ENCODE measurements around the gene GOLGA2. TPM values are rescaled to one million over a fixed set of nuclear protein-coding genes. Genes with fewer than 3 reads are reported as not detected.

GOLGA2 gene
- total and polyA plus RNA-seq, 4 donors: 56.0 to 137 (median 89.7) TPM

DNA sequence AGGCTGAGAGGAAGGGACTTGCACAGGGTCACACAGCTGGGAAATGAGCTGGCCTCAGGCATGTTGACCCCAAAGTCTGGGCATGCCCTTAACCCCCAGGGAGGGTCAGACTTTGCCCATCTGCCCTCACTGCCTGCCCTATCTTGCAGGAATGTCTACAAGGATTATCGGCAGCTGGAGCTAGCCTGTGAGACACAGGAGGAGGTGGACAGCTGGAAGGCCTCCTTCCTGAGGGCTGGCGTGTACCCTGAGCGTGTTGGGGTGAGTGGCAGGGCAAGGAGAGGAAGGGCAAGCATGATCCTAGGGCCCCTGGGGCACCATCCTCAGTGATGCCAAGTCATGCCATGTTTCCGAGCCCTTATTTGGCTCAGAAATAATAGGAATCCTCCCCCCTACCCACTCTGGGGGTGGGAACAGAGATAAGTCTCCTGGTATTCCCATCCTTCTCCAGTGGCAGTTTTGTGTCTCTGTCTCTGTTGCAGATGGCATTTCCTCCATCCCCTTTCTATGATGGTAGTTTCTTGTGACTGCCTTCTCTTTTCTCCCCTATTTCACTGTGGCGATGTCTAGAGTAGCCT lies 28.5 kb downstream of the GOLGA2 start:
- Histone ChIP-seq H3K27ac (ENCODE audit: low read depth in 1 of 2, low read length in 1 of 2) (no peak overlapping the region), H3K9ac (ENCODE audit: insufficient read depth in 1 of 2, low read length in 2 of 2) (no peak overlapping the region), H3K27me3 (ENCODE audit: control insufficient read depth in 3 of 3, insufficient read depth in 3 of 3, low read length in 2 of 3) (no peaks in the 10 kb centered on the region), H3K4me3 (no peak overlapping the region), H3K36me3 (ENCODE audit: control insufficient read depth in 4 of 4, insufficient read depth in 4 of 4, low read length in 4 of 4) (peaks cover 0 to 11% (median 2%) of the 10 kb centered on the region in 4 donors), H3K9me3 (ENCODE audit: control insufficient read depth in 4 of 4, insufficient read depth in 3 of 4, low read length in 3 of 4) (no peaks in the 10 kb centered on the region), H3K4me1 (ENCODE audit: control insufficient read depth in 5 of 5, insufficient read depth in 5 of 5, low read length in 5 of 5) (peaks cover 0 to 42% (median 12%) of the 10 kb centered on the region in 5 donors)
- TF ChIP-seq, protein P1, sequence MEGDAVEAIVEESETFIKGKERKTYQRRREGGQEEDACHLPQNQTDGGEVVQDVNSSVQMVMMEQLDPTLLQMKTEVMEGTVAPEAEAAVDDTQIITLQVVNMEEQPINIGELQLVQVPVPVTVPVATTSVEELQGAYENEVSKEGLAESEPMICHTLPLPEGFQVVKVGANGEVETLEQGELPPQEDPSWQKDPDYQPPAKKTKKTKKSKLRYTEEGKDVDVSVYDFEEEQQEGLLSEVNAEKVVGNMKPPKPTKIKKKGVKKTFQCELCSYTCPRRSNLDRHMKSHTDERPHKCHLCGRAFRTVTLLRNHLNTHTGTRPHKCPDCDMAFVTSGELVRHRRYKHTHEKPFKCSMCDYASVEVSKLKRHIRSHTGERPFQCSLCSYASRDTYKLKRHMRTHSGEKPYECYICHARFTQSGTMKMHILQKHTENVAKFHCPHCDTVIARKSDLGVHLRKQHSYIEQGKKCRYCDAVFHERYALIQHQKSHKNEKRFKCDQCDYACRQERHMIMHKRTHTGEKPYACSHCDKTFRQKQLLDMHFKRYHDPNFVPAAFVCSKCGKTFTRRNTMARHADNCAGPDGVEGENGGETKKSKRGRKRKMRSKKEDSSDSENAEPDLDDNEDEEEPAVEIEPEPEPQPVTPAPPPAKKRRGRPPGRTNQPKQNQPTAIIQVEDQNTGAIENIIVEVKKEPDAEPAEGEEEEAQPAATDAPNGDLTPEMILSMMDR (IDR thresholded peaks at IDR 0.05; ENCODE audit: control extremely low read depth, extremely low read depth): no peak
- ATAC-seq (ENCODE audit: insufficient read depth, low FRiP score) (no peak), DNase-seq (no peak)
- 90 to 91% methylated on average over 5 of the region's 5 CpGs for WGBS, 2 donors

DNA sequence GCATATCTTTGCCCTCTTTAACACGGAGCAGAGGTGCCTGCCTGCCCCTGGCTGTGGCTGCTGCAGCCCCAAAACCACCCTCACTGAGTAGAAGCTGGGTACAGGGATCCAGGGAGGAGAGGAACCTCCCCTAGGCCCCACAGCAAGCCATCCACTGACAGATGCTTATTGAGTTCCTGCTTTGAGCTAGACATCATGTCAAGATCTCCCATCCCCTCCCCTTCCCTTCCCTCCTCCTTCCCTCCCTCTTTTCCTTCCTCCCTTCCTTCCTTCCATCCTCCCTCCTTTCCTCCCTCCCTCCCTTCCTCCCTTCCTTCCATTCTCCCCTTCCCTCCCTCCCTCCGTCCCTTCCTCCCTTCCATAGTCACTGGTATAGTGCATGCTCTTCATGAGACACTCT lies 29.3 kb downstream of the GOLGA2 start:
- WGBS, 2 donors: 47 to 54% methylated on average over 2 of the region's 2 CpGs
- H3K9ac ChIP-seq (ENCODE audit: insufficient read depth in 1 of 2, low read length in 2 of 2): peak overlapping the region in 1 of 2 donors; percentile 40
- TF ChIP-seq, protein P1 (IDR thresholded peaks at IDR 0.05; ENCODE audit: control extremely low read depth, extremely low read depth): no peak
- DNase-seq: peak in 2 of 3 donors; percentile 29 to 61
- ATAC-seq (ENCODE audit: insufficient read depth, low FRiP score): no peak
- peak overlapping the region in 1 of 2 donors; percentile 44 for H3K27ac ChIP-seq (ENCODE audit: low read depth in 1 of 2, low read length in 1 of 2)
- no peak overlapping the region for H3K4me3 ChIP-seq
- H3K4me1 ChIP-seq (ENCODE audit: control insufficient read depth in 5 of 5, insufficient read depth in 5 of 5, low read length in 5 of 5): peaks cover 0 to 46% (median 12%) of the 10 kb centered on the region in 5 donors
- no peaks in the 10 kb centered on the region for H3K27me3 ChIP-seq (ENCODE audit: control insufficient read depth in 3 of 3, insufficient read depth in 3 of 3, low read length in 2 of 3)
- H3K36me3 ChIP-seq (ENCODE audit: control insufficient read depth in 4 of 4, insufficient read depth in 4 of 4, low read length in 4 of 4): peaks cover 0 to 5% (median 2%) of the 10 kb centered on the region in 4 donors
- H3K9me3 ChIP-seq (ENCODE audit: control insufficient read depth in 4 of 4, insufficient read depth in 3 of 4, low read length in 3 of 4): no peaks in the 10 kb centered on the region

DNA sequence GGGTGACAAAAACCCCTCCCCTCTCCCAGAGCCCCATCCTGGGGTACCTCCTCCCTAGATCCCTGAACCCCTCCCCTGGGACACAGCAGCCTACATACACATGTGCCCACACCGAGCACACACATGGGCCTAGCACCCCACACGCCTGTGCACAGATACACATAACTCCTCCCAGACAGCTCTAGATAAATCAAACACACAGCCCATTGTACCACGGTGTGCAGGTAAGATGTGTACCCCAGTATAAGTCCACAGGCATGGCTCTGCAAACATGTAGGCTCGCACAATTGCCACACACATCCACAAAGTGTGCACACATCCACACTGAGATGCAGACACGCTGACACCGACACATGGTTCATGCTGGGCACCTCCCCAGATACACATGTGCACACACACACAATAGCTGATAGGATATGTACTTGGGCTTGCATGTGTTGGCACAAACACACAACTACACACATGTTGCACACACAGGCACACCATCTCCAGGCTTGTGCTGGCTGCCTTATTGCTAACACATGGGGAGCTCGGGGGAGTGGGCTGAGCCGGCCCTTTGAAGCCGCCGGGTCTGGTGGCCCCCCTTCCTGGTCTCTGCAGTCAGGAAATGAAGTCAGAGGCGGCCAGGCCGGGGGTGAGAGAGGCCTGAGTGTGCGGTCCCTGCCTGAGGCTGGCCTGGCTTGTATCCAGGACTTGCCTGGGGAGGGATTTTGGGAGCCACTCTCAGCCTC lies 30.2 kb downstream of the GOLGA2 start:
- H3K4me1 ChIP-seq (ENCODE audit: control insufficient read depth in 5 of 5, insufficient read depth in 5 of 5, low read length in 5 of 5): peaks cover 0 to 46% (median 12%) of the 10 kb centered on the region in 5 donors
- H3K9ac ChIP-seq (ENCODE audit: insufficient read depth in 1 of 2, low read length in 2 of 2): no peak overlapping the region
- 20 to 32% methylated on average over 13 of the region's 13 CpGs for WGBS, 2 donors
- H3K27ac ChIP-seq (ENCODE audit: low read depth in 1 of 2, low read length in 1 of 2): peak overlapping the region in 1 of 2 donors; percentile 12
- no peak overlapping the region for H3K4me3 ChIP-seq
- TF ChIP-seq, protein P1 (IDR thresholded peaks at IDR 0.05; ENCODE audit: control extremely low read depth, extremely low read depth): no peak
- H3K27me3 ChIP-seq (ENCODE audit: control insufficient read depth in 3 of 3, insufficient read depth in 3 of 3, low read length in 2 of 3): no peaks in the 10 kb centered on the region
- peak; percentile 93 to 96 (median 93) for DNase-seq
- no peaks in the 10 kb centered on the region for H3K9me3 ChIP-seq (ENCODE audit: control insufficient read depth in 4 of 4, insufficient read depth in 3 of 4, low read length in 3 of 4)
- no peak for ATAC-seq (ENCODE audit: insufficient read depth, low FRiP score)
- peaks cover 0 to 5% (median 2%) of the 10 kb centered on the region in 4 donors for H3K36me3 ChIP-seq (ENCODE audit: control insufficient read depth in 4 of 4, insufficient read depth in 4 of 4, low read length in 4 of 4)

Measured in lung (tissue), 12 donors.